Skin epidermis (tissue), 12 donors: Measurements from ENCODE around the gene CFAP46.

Experiments used
- H3K27ac ChIP-seq, 21 experiments: fragments of 200-600 bp; sonication (generic) in 11 of 21; one replicate each; pipeline ENCODE4 v1.5.0; 2020; ENCODE audit warnings: mild to moderate bottlenecking in 3 of 21, inconsistent platforms in 2 of 21, moderate library complexity in 2 of 21
- H3K4me3 ChIP-seq, 7 experiments: fragments of 200-600 bp; sonication (generic) in 2 of 7; one replicate each; pipeline ENCODE4 v1.5.0; 2020; ENCODE audit warnings: inconsistent platforms in 2 of 7, mild to moderate bottlenecking in 2 of 7, moderate library complexity in 1 of 7

Gene CFAP46

DNA sequence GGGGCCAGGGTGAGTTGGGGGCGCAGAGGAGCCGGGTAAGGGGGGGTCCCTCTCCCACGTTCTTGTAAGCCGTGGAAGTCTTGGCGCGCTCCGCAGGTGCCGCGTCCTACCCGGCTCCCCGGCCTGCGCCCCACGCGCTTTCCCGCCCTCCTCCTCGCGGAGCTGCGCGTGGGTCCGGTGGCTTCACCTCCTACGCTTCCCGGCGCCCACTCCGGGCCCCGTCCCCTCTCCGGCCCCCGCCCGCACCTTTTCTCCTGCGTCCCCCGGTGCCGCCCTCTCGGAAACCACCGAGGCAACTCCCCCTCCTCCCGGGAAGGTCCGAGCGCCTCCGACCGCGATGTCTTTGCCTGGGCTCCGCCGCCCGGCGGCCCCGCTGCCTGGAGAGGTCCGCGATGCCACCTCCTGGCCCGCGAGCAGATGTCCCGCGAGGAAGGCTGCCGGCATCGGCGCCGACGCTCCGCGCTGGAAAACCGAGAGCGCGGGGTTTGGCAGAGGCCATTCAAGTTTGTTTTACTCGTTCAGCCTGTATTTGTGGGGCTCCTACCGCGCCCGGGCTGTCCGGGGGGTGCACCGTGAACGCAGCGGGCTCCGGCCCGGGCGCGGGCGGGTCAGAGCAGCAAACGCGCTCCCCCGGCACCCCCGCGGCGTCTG, 154.1 kb downstream of the CFAP46 start:
- Histone ChIP-seq H3K4me3 (no peak overlapping the region), H3K27ac (no peak overlapping the region)

DNA sequence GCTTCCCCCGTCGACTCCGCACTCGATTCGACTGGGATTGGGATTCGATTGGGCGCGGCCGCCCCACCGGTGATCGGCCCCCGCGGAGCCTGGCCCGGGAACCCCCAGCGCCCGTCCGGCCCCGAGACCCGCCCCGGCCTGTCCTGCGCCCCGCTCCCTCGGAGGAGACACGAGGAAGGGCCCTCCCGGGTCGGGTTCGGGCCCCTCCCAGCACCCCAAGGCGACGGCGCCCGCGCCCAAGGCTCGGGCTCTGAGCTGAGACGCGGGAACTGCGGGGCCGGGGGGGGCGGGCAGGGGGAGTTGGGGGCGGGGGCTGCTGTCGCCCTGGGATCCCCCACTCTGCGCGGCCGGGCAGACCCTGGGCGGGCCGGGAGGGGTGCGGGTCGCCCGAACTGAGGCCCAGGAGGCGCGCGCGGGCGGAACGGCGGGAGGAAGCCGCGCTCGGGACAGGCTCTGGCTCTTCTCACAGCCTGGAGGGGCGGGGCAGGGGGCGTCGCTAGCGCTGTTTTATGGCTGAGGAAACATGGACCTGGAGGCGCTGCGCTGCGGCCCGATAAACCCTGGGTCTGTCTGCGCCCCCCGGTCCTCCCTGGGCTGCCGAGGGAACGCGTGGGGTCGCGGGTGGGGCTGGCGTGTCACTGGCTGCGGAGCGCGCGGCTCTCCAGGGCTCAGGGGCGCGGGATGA, 154.7 kb downstream of the CFAP46 start:
- no peak overlapping the region for H3K27ac ChIP-seq

DNA sequence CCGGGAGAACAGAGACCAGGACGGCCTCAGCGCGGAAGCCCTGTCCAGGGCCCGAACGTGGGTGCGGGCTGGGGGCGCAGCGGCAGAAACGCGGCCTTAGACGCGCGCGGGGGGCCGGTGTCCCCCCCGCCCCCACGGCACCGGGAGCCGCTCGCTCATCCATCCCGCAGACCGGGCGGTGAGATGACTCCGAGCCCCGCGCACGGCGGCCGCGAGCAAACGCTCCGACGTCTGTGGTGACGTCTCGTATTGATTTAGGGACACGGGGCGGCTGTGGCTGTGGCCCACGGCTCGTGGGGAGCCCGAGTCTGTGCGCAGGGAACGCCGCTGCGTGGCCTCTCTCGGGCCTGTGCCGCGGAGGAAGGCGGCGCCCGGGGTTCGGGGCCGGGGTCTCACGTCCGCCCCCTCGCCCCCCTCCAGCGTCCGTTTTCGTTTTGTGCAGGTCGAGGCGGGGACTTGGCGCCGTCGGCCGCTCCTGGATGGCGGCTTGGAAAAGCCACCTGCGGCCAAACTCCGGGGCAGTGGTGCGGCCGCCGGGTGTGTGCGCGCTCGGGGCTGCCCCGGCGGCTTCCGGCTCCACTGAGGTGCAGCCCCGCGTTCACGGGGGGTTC, 155.4 kb downstream of the CFAP46 start:
- Histone ChIP-seq H3K4me3 (peak overlapping the region in 1 of 7 experiments; percentile 3), H3K27ac (no peak overlapping the region)

More for the DNA sequence above, 154.7 kb downstream of the CFAP46 start:
- H3K4me3 ChIP-seq = peak overlapping the region in 1 of 7 experiments; percentile 3

DNA sequence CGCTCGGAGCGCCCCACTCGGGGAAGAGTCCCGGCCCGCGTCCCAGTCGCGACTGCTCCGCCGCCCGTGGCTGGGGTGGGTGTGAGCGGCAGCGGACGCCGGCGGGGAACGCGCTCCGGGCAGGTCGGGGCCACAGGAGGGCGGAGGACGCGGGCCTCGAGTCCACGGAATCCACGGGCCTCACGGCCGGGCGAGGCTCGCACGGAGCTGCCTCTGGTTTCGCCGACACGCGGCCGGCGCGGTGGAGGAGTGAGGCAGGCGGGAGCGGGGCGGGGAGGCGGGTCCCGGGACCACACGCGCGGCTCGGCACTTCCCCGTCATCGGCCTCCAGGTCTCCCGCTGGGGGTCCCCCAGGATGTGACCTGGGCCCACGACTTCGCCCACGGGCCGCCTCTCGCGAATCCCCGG, 155.9 kb downstream of the CFAP46 start:
- Histone ChIP-seq H3K4me3 (no peak overlapping the region), H3K27ac (no peak overlapping the region)

DNA sequence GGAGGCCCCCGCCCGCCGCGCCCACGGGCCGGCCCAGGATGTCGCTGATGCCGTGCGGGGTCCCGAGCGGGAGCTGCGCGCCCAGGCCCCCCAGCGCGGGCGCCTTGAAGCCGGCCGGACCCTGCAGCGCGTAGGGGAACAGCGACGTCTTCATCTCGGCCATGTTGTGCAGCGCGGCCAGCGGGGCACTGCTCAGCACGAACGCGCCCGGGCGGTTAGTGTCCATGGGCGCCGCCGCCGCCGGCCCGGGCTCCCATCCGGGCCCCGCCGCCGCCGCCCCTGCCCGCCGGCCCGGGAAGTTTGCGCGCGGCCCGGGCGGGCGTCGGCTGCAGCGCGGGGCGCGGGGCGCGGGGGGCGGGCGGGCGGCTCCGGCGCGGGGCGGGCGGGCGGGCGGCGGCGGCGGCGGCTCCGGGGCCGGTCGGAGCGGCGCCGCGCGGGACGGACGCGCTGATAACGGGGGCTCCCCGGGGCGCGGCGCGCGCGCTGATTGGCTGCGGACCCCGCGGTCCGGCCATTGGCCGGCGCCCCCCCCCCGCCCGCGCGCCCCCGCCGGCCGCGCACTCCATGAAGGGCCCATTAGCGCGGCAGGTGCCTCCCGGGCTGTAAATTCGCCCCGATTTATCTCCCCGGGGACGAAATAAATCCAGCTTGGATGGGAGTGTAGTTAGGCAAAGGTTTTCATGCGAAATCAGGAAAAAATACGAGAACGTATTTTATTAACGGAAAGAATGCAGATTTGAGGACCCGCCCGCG, 156.5 kb downstream of the CFAP46 start, which contains the start of gene NKX6-2:
Gene NKX6-2 (minus strand): TSS at position 425 of the 753 bp plus-strand sequence. CDS start 199 bp downstream, at position 226.
- no peak within 1 kb of the TSS for H3K27ac ChIP-seq
- no peak within 1 kb of the TSS for H3K4me3 ChIP-seq

DNA sequence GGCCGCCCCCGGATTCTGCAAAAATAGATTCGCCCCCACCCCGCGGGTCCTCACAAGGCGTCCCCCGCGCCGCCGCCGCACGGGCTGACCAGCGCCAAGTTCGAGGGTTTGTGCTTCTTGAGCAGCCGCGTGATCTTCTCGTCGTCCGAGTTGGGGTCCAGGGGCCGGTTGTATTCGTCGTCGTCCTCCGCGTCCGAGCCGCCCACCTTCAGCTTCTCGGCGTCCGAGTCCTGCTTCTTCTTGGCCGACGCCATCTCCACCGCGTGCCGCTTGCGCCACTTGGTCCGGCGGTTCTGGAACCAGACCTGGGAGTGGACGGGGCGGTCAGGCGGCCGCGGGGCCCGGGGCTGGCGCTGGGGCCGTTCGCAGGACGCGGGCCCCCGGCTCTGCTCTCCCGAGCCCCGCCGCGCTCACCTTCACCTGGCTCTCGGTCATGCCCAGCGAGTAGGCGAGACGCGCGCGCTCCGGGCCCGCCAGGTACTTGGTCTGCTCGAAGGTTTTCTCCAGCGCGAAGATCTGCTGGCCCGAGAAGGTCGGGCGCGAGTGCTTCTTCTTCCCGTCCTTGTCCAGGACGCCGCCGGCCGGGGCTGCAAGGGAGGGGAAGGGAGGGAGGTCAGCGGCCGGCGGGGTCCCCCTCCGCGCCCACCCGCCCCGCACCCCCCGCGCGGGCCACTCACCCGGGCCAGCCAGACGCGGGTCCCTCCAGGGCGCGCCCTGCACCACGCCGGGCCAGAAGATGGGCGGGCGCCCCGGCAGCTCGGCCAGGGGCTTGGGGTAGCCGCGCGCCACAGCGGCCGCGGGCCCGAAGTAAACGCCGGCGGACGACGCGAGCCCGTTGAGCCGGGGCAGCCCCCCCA, 157.3 kb downstream of the CFAP46 start:
- H3K27ac ChIP-seq = no peak overlapping the region
- no peak overlapping the region for H3K4me3 ChIP-seq

DNA sequence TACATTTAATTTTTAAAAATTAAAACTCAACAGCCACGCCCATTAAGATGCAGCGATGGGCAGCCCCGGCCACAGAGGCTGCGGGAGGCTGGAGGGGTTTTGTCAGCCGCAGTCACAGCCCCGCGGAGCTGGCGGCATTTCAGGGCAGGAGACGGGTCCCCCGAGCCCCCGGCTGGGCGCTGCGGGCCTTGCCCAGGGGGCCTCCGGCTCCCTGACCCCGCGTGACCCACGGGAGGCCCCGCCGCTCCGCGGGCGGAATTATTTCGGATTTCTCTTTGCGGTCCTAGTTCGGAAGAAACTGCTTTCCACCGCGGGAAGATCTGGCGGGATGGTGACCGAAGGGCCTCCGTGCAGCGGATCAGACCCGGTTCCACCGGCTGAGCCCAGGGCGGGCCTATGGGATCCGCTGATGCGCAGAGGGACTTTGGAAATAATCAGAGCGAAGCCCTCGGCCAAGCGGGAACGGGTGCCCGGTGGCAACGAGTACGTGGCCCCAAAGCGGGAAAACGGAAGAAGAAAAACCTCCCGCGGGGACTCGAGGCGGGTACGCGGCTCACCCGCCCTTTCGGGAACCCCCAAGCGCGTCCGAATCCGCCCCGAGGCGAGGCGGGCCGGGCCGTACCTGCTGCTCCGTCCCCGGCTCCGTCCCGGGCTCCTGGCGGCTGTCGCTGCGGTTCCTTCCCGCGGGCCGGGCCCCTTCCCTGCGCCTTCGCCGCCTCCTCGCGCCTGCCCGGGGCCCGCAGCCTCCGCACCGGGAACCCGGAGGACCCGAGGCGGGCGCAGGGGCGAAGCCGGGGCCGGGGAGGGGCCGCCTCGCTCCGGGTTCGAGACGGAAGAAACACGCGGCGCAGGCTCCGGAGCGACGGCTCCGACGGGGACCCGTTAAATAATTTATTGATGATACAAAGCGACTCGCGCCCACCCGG, 158.2 kb downstream of the CFAP46 start:
- H3K4me3 ChIP-seq = no peak overlapping the region
- H3K27ac ChIP-seq = no peak overlapping the region

DNA sequence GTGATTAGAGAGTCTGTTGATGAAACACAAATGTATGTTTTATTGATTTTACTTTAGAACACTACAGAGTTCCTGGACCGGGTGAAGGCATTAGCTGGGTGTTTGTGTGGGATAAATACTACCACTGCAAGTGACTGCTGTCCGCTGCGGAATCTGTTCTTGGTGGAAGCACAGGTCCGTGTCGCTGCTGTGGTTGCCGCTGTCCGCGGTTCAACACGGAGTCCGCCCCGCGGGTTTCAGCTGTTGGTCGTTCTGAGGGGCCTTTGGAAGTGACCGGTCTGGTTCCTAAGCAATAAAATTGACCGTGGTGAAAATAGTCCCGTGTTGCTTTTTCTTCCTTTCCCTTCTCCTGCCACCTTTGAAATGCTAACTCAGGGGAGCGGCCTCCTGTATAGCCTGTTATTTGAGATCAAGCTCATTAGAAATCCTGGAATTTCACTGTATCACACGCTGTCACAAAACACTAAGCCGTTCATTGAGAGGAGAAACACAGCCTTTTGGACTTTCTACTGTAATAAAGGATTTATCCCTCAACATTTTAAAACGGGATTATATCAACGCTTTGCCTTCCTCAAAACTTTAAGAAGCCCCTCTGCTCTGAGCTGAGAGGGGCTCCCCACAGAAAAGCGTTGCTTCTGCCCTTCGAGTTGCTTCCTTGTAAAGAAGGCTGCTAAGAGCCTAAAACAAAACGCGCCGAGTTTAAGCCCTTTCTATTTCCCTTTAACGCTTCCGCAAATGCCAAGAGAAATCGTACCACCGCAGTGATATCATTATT, 159.0 kb downstream of the CFAP46 start:
- H3K4me3 ChIP-seq = no peak overlapping the region

DNA sequence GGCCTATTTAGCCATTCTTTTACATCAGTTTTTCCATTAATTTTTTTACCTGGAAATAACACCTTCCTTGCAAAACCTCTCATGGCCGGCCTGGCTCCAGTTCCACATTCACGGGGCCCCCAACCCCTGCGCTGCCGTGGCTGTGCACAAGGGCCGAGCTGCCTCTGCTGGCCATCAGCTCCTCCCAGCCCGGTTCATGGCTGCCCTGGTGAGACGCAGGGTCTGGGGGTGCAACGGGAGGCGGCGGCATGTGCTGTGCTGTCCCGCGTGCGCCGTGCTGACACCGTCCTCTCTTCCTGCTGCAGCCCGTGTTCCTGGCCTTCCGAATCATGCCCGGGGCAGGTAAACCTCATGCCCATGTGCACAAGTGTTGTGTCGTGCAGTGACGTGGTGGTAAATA, 160.8 kb downstream of the CFAP46 start:
- Histone ChIP-seq H3K27ac (no peak overlapping the region), H3K4me3 (no peak overlapping the region)

More for the DNA sequence above, 159.0 kb downstream of the CFAP46 start:
- H3K27ac ChIP-seq = no peak overlapping the region

DNA sequence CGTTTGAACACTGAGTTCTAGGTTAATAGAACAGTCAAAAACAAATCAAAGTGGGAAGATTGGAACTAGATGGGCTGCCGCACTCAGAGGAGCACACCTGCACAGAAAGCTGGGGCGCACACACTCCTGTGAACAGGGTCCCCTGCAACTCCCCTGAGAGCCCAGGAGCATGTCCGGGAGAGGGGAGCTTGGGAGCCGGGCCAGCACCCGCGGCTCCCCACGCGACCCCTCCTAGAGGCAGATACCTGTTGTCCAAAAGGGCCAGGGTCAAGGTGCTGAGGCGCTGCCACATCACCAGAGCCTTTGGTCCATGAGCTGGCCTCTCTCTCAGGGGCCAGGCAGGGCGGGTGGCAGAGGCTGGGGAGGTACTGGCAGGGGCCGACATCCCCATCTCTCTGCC, 162.0 kb downstream of the CFAP46 start:
- H3K27ac ChIP-seq = no peak overlapping the region

DNA sequence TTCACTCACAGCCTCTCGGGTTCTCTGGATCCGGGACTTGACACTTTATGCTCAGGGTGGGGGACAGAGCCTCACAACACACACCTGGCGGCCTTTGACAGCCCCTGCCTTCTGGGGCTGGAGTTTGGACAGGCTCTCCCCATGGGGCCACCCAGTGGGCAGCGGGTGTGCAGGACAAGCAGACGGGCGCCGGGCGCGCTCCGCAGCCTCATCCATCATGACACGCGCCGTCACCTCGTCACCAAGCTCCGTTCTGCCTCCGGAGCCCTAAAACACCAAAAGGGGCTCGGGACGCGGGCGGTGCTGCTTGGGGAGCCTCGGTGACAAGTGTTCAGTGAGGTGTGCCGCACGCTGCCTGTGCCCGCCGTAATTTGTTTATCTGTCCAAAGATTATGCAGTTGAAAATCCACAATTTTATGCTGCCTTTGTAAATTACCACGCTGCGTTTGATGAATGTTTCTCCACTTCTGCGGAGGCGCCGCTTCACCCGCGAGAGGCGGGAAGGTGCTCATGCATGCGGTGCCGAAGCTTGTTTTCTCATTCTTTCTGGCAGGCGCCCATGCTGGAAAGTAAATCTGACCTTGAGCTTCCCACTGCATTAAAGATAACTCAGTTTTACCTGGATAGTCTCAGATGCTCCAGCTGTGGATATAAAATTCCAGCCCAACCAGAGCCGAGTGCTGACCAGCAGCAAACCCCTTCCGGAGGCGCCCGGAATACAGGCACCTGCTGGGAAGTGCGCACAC, 162.6 kb downstream of the CFAP46 start:
- H3K4me3 ChIP-seq = no peak overlapping the region
- H3K27ac ChIP-seq = no peak overlapping the region

More for the DNA sequence above, 162.0 kb downstream of the CFAP46 start:
- H3K4me3 ChIP-seq = no peak overlapping the region

DNA sequence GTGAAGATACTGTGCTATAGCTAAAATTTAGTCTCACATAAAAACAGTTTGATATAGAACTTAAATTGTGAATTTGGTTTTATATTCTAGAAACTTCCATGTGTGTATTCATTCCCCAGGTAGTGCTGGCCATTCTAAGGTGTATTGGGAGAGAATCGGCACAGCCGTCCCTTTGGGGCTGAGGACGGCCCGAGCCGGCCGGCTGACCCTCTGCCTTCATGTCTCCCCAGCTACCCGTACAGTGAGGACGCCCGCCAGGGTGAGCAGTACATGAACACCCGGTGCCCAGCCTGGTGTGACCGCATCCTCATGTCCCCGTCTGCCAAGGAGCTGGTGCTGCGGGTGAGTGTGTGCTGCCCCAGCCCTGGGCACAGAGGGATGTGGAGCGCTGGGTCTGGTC, 164.9 kb downstream of the CFAP46 start:
- no peak overlapping the region for H3K4me3 ChIP-seq
- no peak overlapping the region for H3K27ac ChIP-seq

DNA sequence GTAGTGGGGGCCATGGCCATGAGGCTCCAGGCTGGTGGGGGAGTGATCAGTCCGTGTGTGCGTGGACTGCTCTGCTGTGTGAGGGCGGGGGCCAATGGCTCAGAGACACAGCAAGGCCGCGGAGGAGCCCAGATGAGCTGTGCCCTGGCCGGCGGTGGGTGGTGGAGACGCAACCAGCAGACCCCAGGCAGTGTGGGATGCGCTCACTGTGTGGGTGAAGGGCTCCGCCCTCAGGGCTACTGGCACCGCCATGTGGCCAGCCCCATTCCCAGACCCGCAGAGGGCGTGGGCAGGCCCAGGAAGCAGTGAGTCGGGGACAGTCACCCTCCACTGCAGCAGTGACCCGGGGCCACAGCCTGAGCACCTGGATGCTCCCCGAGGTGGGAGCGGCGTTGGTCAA, 165.5 kb downstream of the CFAP46 start:
- no peak overlapping the region for H3K4me3 ChIP-seq

DNA sequence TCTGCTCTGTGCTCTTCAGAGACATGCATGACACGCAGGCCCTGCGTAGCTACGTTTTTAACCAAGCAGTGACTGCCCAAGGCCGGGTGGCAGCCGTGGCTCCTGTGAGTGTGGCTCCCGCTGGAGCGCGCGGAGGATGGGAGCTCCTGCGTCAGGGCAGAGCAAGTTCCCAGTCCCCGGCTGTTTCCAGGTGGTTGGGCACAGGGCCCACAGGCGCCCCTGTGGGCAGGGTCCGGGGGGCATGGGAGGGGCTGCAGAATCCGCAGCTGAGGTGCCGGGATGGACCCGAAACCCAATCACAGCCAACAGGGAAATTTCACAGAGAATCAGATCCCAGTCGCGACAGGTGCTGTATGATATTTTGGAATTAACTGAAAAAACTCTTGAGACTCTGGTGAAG, 166.2 kb downstream of the CFAP46 start:
- no peak overlapping the region for H3K4me3 ChIP-seq
- no peak overlapping the region for H3K27ac ChIP-seq

More for the DNA sequence above, 165.5 kb downstream of the CFAP46 start:
- H3K27ac ChIP-seq = no peak overlapping the region

DNA sequence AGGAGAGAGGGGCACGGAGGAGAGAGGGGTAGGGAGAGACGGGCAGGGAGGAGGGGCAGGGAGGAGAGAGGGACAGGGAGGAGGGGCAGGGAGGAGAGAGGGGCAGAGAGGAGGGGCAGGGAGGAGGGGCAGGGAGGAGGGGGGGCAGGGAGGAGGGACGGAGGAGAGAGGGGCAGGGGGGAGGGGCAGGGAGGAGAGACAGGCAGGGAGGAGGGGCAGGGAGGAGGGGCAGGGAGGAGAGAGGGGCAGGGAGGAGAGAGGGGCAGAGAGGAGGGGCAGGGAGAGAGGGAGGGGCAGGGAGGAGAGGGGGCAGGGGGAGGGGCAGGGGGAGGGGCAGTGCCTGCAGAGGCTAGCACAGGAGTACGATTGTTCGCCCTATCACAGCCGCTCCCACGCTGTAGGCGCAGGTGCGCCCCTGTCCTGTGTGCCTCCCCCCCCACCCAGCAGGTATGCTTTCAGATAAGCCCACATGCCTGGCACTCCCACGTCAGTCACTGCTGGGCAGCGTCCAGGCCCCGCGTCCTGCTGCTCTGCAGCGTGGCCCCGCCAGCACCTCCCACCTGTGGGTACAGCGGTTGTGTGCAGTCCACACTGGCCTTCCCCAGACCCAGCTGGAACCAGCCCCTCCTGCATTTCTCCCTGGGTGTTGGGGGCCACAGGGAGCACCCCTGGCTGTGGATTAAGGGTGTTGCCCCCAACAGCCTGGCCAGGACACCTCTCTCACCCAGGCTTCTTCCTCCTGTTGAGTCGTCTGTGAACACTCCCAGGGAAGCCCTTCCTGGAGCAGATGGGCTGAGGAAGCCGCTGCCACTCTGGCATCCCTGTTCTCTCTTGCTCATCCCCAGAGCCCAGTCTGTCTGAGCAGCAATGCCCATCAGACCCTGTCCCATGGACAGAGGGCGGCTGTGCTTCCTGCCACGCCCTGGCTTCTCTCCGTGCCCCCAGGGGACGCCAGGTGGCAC, 167.2 kb downstream of the CFAP46 start:
- H3K4me3 ChIP-seq = no peak overlapping the region
- no peak overlapping the region for H3K27ac ChIP-seq
